A673 (cell line): ENCODE results near the gene CLEC18B.
"Not testable (repeated sequence)": the region's sequence is repeated elsewhere in the genome, so short reads cannot be mapped to it uniquely, and the experiment has no call there.

Experiments
- EZH2 ChIP-seq: fragments of 200-600 bp; sonication (generic); IDR thresholded peaks from 2 replicates; pipeline ENCODE4 v1.6.1; 2017; ENCODE audit warnings: borderline replicate concordance, low read depth, mild to moderate bottlenecking, mixed read lengths, antibody characterized with exemption, low read length; ENCODE audit not compliant: poor library complexity, severe bottlenecking
- TF ChIP-seq, protein P1 (sequence below): fragments of 300-800, 200-600 bp; sonication (generic); conservative IDR thresholded peaks from 2 replicates; pipeline ENCODE4 v1.5.1; 2017; ENCODE audit warnings: low read depth, mild to moderate bottlenecking, antibody characterized with exemption, low read length, moderate library complexity, mixed read lengths

DNA sequence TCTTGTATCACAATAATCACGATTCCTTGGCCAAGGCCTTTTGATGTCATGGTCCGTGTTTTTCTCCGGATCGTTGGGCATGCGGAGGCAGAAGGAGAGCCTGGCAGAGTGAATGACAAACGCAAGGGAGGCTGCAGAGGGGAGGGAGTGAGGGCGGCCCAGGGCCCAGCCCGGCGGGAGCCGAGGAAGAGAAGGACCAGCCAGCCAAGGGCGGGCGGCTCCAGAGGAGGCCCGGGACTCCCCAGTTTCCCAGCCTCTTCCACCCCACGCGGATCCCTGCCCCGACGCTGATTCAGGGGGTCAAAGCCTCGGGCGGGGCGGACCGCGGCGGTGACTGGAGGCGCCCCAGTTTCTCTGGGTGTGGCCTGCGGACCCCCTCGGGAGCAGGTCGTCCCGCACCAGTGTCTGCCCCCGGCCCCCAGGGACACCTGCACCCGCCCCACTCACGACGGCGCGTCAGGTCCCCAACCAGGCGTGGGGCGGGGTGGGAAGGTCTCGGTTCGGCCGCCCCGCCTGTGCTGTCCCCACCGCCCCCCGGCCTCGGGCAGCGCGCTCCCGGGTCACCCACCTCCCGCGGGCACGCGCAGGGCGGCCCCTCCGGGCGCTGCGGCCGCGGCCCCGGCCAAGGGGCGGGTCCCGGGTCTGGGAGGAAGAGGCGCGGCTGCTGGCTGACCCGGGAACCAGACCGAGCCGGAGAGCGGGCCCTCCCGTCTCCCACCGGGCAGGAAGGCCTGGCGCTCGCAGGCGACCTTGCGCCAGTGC lies 14.5 kb downstream of the CLEC18B start:
- TF ChIP-seq, protein P1, sequence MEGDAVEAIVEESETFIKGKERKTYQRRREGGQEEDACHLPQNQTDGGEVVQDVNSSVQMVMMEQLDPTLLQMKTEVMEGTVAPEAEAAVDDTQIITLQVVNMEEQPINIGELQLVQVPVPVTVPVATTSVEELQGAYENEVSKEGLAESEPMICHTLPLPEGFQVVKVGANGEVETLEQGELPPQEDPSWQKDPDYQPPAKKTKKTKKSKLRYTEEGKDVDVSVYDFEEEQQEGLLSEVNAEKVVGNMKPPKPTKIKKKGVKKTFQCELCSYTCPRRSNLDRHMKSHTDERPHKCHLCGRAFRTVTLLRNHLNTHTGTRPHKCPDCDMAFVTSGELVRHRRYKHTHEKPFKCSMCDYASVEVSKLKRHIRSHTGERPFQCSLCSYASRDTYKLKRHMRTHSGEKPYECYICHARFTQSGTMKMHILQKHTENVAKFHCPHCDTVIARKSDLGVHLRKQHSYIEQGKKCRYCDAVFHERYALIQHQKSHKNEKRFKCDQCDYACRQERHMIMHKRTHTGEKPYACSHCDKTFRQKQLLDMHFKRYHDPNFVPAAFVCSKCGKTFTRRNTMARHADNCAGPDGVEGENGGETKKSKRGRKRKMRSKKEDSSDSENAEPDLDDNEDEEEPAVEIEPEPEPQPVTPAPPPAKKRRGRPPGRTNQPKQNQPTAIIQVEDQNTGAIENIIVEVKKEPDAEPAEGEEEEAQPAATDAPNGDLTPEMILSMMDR: not testable (repeated sequence)
- not testable (repeated sequence) for TF ChIP-seq EZH2
